A549 (cell line): ENCODE data around the gene DHRS7C. TPM values are rescaled to one million over a fixed set of nuclear protein-coding genes. Genes with fewer than 3 reads are reported as not detected.
A peak's percentile ranks its signal among the peaks of the same experiment; 100 is the strongest.

Experiments used
- ATAC-seq, 2 experiments: fragments of 200-7000 bp in 1 of 2; fragments of >200 bp in 1 of 2; cut with Nextera tagmentation in 1 of 2; cut with Tn5 transposase in 1 of 2; 3 replicates each; pipeline versions ENCODE4 v1.8.0 to v1.9.1; 2018 to 2020; ENCODE audit warnings: mild to moderate bottlenecking in 1 of 2, moderate library complexity in 1 of 2
- CTCF ChIA-PET: fragments of 300-600 bp; sonication (Branson Sonifier 250); formaldehyde crosslinking; extraction: SDS; loops from one replicate; lab custom pipeline; 2021; ENCODE audit warnings: antibody characterized with exemption, inconsistent platforms; lab: Yijun Ruan, JAX
- POLR2A ChIA-PET: fragments of 350-600 bp; formaldehyde crosslinking; extraction: SDS; loops from one replicate; lab custom pipeline; 2021; ENCODE audit warnings: antibody characterized with exemption, inconsistent platforms; lab: Yijun Ruan, JAX
- DNase-seq, 2 experiments: peaks; one replicate each; pipeline versions ENCODE4 v3.0.0 to v3.0.0-alpha.2; 2011 to 2016; ENCODE audit warnings: low read depth in 1 of 2, low spot score in 1 of 2
- FAIRE-seq: peaks from 2 replicates; lab custom pipeline; 2011; peaks lifted over from hg19 to GRCh38; lab: Jason Lieb, UNC
- H3K27ac ChIP-seq, 2 experiments: fragments of >200 bp; sonication (Bioruptor Twin); formaldehyde crosslinking; 3 replicates each; pipeline ENCODE4 v1.5.1; 2016 to 2017
- H3K4me1 ChIP-seq: fragments of >200 bp; sonication (Bioruptor Twin); formaldehyde crosslinking; 3 replicates; pipeline ENCODE4 v1.6.1; 2016
- H3K4me2 ChIP-seq: fragments of >200 bp; sonication (Bioruptor Twin); formaldehyde crosslinking; 3 replicates; pipeline ENCODE4 v1.6.1; 2016
- H3K4me3 ChIP-seq: fragments of >200 bp; sonication (Bioruptor Twin); formaldehyde crosslinking; 3 replicates; pipeline ENCODE4 v1.5.1; 2016
- H3K9me3 ChIP-seq: fragments of >200 bp; sonication (Bioruptor Twin); formaldehyde crosslinking; 3 replicates; pipeline ENCODE4 v1.6.1; 2016
- BHLHE40 ChIP-seq: IDR thresholded peaks from 2 replicates; pipeline ENCODE4 v1.6.1; 2012; ENCODE audit warnings: low read depth, low read length, inconsistent platforms
- CEBPB ChIP-seq, 2 experiments: fragments of >200 bp in 1 of 2; sonication (Bioruptor Twin) in 1 of 2; formaldehyde crosslinking in 1 of 2; IDR thresholded peaks; 2 replicates each; pipeline ENCODE4 v1.6.1; 2012 to 2016
- CHD4 ChIP-seq: fragments of 200-600 bp; sonication (generic); IDR thresholded peaks from 2 replicates; pipeline ENCODE4 v1.6.1; 2016; ENCODE audit warnings: antibody characterized with exemption, mild to moderate bottlenecking, borderline replicate concordance
- FOSB ChIP-seq: fragments of 250-450 bp; sonication (Bioruptor Pico); IDR thresholded peaks from 2 replicates; pipeline ENCODE4 v1.5.0; 2020; ENCODE audit warnings: mild to moderate bottlenecking, moderate library complexity
- MAZ ChIP-seq: fragments of 150-350 bp; IDR thresholded peaks from 2 replicates; pipeline ENCODE4 v1.6.1; 2014; ENCODE audit warnings: antibody characterized with exemption, low read depth, low read length, borderline replicate concordance
- MYC ChIP-seq: IDR thresholded peaks from 2 replicates; pipeline ENCODE4 v1.6.1; 2012; ENCODE audit warnings: mild to moderate bottlenecking, inconsistent platforms, low read length, improper control_type of control experiment, borderline replicate concordance
- NPAS2 ChIP-seq: fragments of 250-450 bp; sonication (Bioruptor Pico); IDR thresholded peaks from 2 replicates; pipeline ENCODE4 v1.8.0; 2022; ENCODE audit warnings: mild to moderate bottlenecking, moderate library complexity, borderline replicate concordance
- RAD21 ChIP-seq, 2 experiments: fragments of >200 bp in 1 of 2; sonication (Bioruptor Twin) in 1 of 2; formaldehyde crosslinking in 1 of 2; IDR thresholded peaks in 1 of 2; conservative IDR thresholded peaks in 1 of 2; 2 replicates in 1 of 2; 3 replicates in 1 of 2; pipeline ENCODE4 v1.6.1; 2012 to 2018; ENCODE audit warnings: inconsistent platforms in 1 of 2
- RFX5 ChIP-seq: fragments of 450-650 bp; IDR thresholded peaks from 2 replicates; pipeline ENCODE4 v1.7.1; 2014; ENCODE audit warnings: antibody characterized with exemption, mild to moderate bottlenecking, moderate library complexity
- SMC3 ChIP-seq: fragments of >200 bp; sonication (Bioruptor Twin); formaldehyde crosslinking; IDR thresholded peaks from 3 replicates; pipeline ENCODE4 v1.6.1; 2018; ENCODE audit warnings: inconsistent platforms
- TFCP2L1 ChIP-seq: fragments of 250-450 bp; sonication (Bioruptor Pico); IDR thresholded peaks from 2 replicates; pipeline ENCODE4 v1.5.0; 2021; ENCODE audit warnings: mild to moderate bottlenecking
- TP53 ChIP-seq: fragments of 250-450 bp; sonication (Bioruptor Pico); IDR thresholded peaks from 2 replicates; pipeline ENCODE4 v1.5.0; 2021; ENCODE audit warnings: mild to moderate bottlenecking, moderate library complexity
- ZC3H11A ChIP-seq: fragments of 450-650 bp; IDR thresholded peaks from 2 replicates; pipeline ENCODE4 v1.6.1; 2014; ENCODE audit warnings: antibody characterized with exemption, mild to moderate bottlenecking
- ZFP36 ChIP-seq: fragments of 450-650 bp; IDR thresholded peaks from 2 replicates; pipeline ENCODE4 v1.6.1; 2014; ENCODE audit warnings: borderline replicate concordance; ENCODE audit not compliant: partially characterized antibody
- ZNF302 ChIP-seq: fragments of 250-450 bp; sonication (Bioruptor Pico); IDR thresholded peaks from 2 replicates; pipeline ENCODE4 v1.9.0; 2021; ENCODE audit warnings: inconsistent platforms, mild to moderate bottlenecking, moderate library complexity
- WGBS: methylation state at CpG from one replicate; pipeline ENCODE4 v1.1.6; 2017; ENCODE audit errors: missing lambda C conversion rate; 5-methylcytosine and 5-hydroxymethylcytosine counted together
- polyA plus RNA-seq, 4 experiments: library from polyadenylated mRNA; depleted of rRNA in 3 of 4; stranded (reverse); fragments of >200 nt; fragmentation: RNase III in 1 of 4; extraction: RNeasy Plus Mini Kit Qiagen cat#74134 plus additional on column Dnase treatment in 1 of 4; gene quantifications; 2 replicates in 3 of 4; 3 replicates in 1 of 4; pipeline ENCODE4 v1.2.3, GENCODE V29; 2011 to 2017
- TF ChIP-seq, protein P1 (sequence below): fragments of 150-350 bp; IDR thresholded peaks from 2 replicates; pipeline ENCODE4 v1.6.1; 2014; ENCODE audit warnings: low read depth, mild to moderate bottlenecking, low read length
- TF ChIP-seq, protein P2 (sequence below): fragments of >200 bp; sonication (Bioruptor Twin); formaldehyde crosslinking; IDR thresholded peaks from 3 replicates; pipeline ENCODE4 v1.5.1; 2016
- TF ChIP-seq, protein P3 (sequence below): IDR thresholded peaks from 2 replicates; pipeline ENCODE4 v1.6.1; 2012

DHRS7C gene
- polyA plus RNA-seq, 2 of the 4 experiments (the other 2 are of a cell fraction), result not detected

DNA sequence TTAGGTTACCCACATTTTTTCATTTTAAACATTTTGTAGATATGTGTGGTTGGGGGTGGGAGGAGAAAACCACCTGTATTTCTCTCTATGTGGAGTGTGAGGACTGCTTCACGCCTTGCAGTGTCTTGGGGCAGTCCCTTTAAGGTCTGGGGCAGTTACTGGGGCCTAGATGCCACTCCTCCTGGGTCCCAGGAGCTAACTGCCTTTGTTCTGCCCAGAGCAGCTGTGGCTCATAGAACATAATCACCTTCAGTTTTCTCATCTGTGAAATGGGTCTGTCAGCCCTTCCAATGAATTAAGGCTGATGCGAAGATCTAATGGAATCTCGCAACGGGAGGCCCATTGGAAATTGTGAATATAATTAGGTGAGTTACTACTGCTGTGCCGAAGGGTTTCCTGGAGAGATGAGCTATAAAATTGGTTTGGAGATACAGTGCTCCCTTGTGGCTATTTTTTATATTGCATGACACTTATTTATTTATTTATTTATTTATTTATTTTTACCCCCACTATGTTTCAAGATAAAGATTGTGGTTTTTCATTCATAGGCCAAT is 22.9 kb downstream of the DHRS7C start:
- H3K27ac ChIP-seq, result peak overlapping the region; percentile 43 to 72
- DNase-seq (peak; percentile 55 to 60), ATAC-seq (peak in 1 of 2 experiments; percentile 52; a peak in 3 of 6 replicates), FAIRE-seq (no peak)
- no peak overlapping the region for H3K4me2 ChIP-seq
- ChIA-PET CTCF (interaction anchor here (0.7 to 6.5 kb wide), 35 partner anchors 8 to 193 kb away, joined by 3 to 58 read pairs (median 4); partner anchors contain the start of genes DHRS7C, RCVRN and STX8), POLR2A (no interaction called here)
- no peaks in the 10 kb centered on the region for H3K9me3 ChIP-seq
- TF ChIP-seq RAD21 (conservative IDR thresholded peaks at IDR 0.05 in 1 of 2, IDR thresholded peaks at IDR 0.05 in 1 of 2) (peak; percentile 55 to 74), RFX5 (no peak), CHD4 (no peak), CEBPB (IDR thresholded peaks at IDR 0.05) (no peak), ZFP36 (no peak), ZC3H11A (peak; percentile 100), SMC3 (peak; percentile 75)
- TF ChIP-seq, protein P1, sequence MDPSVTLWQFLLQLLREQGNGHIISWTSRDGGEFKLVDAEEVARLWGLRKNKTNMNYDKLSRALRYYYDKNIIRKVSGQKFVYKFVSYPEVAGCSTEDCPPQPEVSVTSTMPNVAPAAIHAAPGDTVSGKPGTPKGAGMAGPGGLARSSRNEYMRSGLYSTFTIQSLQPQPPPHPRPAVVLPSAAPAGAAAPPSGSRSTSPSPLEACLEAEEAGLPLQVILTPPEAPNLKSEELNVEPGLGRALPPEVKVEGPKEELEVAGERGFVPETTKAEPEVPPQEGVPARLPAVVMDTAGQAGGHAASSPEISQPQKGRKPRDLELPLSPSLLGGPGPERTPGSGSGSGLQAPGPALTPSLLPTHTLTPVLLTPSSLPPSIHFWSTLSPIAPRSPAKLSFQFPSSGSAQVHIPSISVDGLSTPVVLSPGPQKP, result no peak
- TF ChIP-seq, protein P2, sequence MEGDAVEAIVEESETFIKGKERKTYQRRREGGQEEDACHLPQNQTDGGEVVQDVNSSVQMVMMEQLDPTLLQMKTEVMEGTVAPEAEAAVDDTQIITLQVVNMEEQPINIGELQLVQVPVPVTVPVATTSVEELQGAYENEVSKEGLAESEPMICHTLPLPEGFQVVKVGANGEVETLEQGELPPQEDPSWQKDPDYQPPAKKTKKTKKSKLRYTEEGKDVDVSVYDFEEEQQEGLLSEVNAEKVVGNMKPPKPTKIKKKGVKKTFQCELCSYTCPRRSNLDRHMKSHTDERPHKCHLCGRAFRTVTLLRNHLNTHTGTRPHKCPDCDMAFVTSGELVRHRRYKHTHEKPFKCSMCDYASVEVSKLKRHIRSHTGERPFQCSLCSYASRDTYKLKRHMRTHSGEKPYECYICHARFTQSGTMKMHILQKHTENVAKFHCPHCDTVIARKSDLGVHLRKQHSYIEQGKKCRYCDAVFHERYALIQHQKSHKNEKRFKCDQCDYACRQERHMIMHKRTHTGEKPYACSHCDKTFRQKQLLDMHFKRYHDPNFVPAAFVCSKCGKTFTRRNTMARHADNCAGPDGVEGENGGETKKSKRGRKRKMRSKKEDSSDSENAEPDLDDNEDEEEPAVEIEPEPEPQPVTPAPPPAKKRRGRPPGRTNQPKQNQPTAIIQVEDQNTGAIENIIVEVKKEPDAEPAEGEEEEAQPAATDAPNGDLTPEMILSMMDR, result peak; percentile 80
- peaks cover 14% of the 10 kb centered on the region; the same call in 2 of the 3 replicates for H3K4me1 ChIP-seq
- no peak overlapping the region for H3K4me3 ChIP-seq
- WGBS, result 37% methylated on average over 5 of the region's 5 CpGs

DNA sequence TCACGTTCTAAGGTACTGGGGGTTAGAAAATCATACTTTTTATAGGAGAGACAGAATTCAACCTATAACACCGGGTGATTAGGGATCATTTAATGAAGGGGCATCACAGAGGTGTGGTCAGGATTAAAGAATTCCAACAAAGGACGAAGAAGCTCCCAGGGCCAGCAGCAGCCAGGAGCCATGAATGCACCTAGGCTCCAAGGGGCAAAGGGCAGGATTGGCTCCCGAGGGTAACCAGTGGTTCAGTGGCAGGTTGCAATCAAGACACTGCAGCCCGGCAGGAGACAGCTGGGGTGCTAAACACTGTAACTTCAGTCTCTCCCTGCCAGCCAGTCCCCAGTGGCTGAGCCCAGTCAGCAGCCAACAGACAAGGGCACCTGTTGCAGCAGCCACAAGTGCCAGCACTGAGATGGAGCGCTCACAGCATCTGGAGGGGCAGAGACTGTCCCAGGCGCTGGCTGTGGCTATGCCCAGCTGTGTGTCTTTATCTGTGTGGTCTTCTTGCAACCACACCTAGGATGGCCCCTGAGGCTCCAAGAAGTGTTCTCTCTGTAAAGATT is 23.9 kb downstream of the DHRS7C start:
- FAIRE-seq, result no peak
- Histone ChIP-seq H3K27ac (peak overlapping the region; percentile 43 to 72; a peak in 4 of 6 replicates), H3K9me3 (no peaks in the 10 kb centered on the region), H3K4me2 (no peak overlapping the region), H3K4me3 (no peak overlapping the region), H3K4me1 (peaks cover 15% of the 10 kb centered on the region; the same call in 2 of the 3 replicates)
- CTCF ChIA-PET, result interaction anchor here (0.9 to 6.5 kb wide), 19 partner anchors 9 to 192 kb away, joined by 3 to 58 read pairs (median 6); partner anchors contain the start of genes DHRS7C and STX8
- DNase-seq, result no peak
- no peak for ATAC-seq
- TF ChIP-seq ZFP36 (no peak), RFX5 (no peak), TP53 (CRISPR knock-in tag) (no peak), TFCP2L1 (CRISPR knock-in tag) (no peak), BHLHE40 (no peak), NPAS2 (CRISPR knock-in tag) (no peak), MYC (no peak), ZNF302 (CRISPR knock-in tag) (no peak), FOSB (CRISPR knock-in tag) (no peak), MAZ (no peak)
- TF ChIP-seq, protein P1, result no peak
- TF ChIP-seq, protein P2, result no peak
- TF ChIP-seq, protein P3, sequence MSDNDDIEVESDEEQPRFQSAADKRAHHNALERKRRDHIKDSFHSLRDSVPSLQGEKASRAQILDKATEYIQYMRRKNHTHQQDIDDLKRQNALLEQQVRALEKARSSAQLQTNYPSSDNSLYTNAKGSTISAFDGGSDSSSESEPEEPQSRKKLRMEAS, result no peak
- POLR2A ChIA-PET, result no interaction called here
- 73% methylated on average over 7 of the region's 7 CpGs for WGBS
